LNCaP clone FGC (cell line): Measurements from ENCODE around the gene TRIM31.
"Not testable (repeated sequence)": the region's sequence is repeated elsewhere in the genome, so short reads cannot be mapped to it uniquely, and the experiment has no call there.

Source experiments
- DNase-seq: peaks from one replicate; pipeline ENCODE4 v3.0.0-alpha.2; 2011; ENCODE audit warnings: low read depth
- H3K4me3 ChIP-seq: 2 replicates; pipeline ENCODE4 v1.5.1; 2011; ENCODE audit warnings: mild to moderate bottlenecking, low read depth, low read length, control low read depth
- CTCF ChIP-seq: IDR thresholded peaks from 2 replicates; pipeline ENCODE4 v1.5.1; 2012; ENCODE audit warnings: mild to moderate bottlenecking; ENCODE audit not compliant: control insufficient read depth, insufficient read depth; ENCODE audit errors: extremely low read depth

TRIM31 gene

GRCh38 chr6:30147096-30147495 is 34.2 kb upstream of the TRIM31 start:
- no peak for TF ChIP-seq CTCF
- H3K4me3 ChIP-seq = no peak overlapping the region
- no peak for DNase-seq

- no peak for DNase-seq
- no peak for TF ChIP-seq CTCF
- H3K4me3 ChIP-seq = no peak overlapping the region
Measured at GRCh38 chr6:30145818-30146217, 32.9 kb upstream of the TRIM31 start.

- TF ChIP-seq CTCF = no peak
- no peak overlapping the region for H3K4me3 ChIP-seq
- no peak for DNase-seq
Measured at GRCh38 chr6:30144811-30145210, 31.9 kb upstream of the TRIM31 start.

GRCh38 chr6:30143780-30144179 is 30.9 kb upstream of the TRIM31 start:
- H3K4me3 ChIP-seq = no peak overlapping the region
- DNase-seq = no peak
- TF ChIP-seq CTCF = no peak

- no peak for TF ChIP-seq CTCF
- no peak for DNase-seq
- H3K4me3 ChIP-seq = no peak overlapping the region
Measured at GRCh38 chr6:30142665-30143064, 29.8 kb upstream of the TRIM31 start.

- not testable (repeated sequence) for H3K4me3 ChIP-seq, DNase-seq
Measured at GRCh38 chr6:30140240-30140639, 27.4 kb upstream of the TRIM31 start.

GRCh38 chr6:30136570-30137286 is 23.8 kb upstream of the TRIM31 start:
- no peak overlapping the region for H3K4me3 ChIP-seq
- TF ChIP-seq CTCF = no peak
- DNase-seq = no peak
